Measurements from ENCODE around the gene CBLL1.

The CBLL1 gene, protein sequence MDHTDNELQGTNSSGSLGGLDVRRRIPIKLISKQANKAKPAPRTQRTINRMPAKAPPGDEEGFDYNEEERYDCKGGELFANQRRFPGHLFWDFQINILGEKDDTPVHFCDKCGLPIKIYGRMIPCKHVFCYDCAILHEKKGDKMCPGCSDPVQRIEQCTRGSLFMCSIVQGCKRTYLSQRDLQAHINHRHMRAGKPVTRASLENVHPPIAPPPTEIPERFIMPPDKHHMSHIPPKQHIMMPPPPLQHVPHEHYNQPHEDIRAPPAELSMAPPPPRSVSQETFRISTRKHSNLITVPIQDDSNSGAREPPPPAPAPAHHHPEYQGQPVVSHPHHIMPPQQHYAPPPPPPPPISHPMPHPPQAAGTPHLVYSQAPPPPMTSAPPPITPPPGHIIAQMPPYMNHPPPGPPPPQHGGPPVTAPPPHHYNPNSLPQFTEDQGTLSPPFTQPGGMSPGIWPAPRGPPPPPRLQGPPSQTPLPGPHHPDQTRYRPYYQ
- 38.9 to 63.8 (median 46.3) reads per million in 4 donors for total RNA-seq

DNA sequence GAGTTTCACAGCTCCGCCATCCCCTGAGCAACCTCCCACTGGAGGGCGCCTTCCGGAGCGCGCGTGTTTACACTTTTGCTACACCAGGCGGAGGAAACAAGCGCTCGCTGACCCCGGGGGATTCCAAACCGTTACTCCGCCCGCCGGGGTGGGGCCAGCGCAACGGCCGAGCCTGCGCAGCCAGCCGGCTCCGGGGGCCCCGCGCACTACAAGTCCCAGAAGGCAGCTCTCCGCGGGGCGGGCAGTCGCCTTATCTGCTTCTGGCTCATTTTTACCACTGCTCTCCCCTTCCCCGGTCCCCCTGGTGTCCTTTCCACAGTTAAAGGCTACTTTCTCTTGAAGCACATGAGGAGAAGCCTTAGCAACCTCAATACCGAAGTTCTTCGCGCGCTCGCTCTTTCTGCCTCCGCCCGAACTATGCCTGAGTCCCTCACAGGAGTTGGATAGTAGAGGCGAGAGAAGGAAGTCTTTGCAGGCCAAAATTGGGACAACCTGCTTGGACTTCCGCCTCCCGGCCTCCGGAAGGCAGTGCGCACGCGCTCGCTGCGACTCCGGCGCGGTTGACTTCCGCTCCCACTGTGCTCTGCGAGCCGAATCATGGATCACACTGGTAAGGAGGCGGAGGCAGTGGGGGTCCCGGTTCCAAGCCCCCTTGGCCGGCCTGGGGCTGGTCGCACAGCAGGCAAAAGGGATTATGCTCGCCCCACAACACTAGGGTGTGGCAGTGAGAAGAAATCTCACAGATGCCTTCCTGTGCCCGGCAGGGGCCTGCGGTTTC lies at the start of gene CBLL1:
TSS of gene CBLL1 (plus strand) at position 576 of the 778 bp plus-strand sequence. CDS start at position 598, 22 bp downstream.
- DNase-seq = peak; percentile 92 to 98 (median 96)

DNA sequence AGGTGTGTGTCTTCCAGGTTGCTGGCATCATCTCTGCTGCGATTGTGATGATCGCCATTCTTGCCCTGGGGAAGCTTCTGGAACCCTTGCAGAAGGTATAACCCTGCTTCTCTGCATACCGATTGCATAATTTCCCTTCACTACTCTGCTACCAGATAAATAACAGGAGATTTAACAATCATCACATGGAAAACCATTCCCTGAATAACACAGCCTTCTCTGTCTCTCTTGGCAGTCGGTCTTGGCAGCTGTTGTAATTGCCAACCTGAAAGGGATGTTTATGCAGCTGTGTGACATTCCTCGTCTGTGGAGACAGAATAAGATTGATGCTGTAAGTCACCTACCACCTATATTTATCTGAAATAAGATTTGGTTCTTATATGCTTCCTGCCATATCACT lies 49.6 kb upstream of the CBLL1 start:
- DNase-seq = no peak

DNA sequence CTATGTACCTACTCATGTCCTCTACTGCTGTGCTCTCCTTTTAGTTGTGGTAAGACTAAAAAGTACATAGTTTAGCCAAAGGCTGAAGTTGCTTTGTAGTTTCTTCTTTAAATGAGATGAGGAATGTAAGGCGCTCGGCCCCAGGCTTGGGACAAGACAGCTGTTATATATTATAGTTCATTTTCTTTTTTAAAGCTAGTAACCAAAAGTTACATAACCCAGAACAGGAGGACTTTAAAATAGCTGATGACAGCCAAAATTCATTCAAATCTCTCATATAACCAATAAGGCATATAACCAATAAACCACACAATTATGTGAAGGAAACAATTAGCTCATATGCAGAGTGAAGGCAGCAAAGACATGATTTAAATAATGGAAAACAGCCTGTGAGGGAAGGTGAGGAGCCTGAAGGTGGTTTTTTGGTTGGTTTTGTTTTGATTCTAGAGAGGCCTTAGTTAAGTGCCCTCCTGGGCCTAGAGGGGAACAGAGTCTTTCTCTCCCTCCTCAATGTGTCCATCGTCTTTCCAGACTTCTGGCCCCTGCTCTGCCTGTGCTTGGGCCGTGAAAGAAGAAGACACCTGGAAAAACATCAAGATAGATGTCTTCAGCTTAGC lies 47.5 kb upstream of the CBLL1 start:
- no peak for DNase-seq

DNA sequence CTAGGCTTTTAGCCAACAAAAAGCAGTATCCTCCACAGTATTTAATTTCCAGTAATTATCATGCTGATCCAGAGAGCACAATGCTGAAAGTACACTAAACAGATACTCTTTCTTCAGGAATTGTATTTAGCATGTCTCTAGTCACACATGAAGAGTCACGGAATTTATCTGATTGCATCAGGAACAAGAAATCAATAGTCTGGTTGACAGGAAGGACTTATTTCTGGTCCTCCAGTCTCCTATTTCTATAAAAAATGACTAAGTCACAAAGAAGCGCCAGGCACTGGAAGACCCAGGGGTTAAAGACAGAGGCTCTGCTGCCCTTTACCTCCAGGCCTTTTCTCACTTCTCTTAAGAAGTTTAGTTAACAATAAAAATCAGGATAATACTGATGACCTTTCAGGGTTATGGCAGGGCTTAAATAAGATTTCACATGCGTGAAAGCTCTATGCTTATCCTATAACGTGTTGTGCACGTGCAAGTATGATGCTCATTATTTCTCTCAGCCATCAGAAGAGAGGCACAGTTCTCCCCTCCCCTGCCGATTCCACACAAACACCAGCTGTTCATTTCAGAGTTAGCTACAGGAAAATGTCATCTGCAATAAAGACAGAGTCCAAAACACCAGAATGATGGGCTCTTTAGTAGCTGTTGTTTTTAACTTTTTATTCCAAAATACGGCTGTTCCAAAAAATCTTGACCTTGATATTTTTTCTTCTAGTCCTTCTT lies 46.5 kb upstream of the CBLL1 start:
- DNase-seq = no peak

DNA sequence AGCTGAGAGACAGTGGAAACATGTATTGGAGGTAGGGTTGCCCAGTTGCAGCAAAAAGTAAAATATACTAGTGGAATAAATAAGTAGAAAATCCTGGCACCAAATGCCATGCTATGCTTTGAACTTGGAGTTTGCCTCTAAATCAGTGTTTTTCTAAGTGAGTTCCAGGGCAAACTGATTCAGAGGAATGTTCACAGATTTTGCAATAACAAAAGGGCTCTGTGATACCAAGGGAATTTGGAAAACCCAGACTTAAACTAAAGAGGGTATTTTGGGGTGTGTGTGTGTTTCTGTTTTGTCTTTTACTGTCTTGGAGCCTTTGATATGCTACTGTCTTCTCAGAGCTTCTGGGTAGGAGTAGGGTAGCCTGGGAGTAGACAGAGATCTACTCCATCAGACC lies 43.4 kb upstream of the CBLL1 start:
- DNase-seq = no peak

DNA sequence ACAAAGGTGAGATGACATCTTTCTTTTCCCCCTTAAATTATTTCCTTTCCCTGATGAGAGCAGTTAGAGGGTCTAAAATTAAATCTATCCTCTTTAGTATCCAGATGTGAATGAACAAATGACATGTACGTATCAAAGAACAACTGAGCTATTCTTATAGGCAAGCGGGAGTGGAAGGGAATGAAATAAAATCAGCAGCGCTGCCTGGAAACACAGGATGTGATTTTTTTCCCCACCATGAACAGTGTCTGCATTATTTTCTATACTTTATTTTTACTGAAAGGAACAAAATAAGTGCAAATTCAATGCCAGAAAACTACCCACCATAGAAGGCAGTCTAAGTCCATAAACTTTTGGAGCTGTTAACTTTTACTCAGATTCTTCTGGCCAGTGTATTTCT lies 42.8 kb upstream of the CBLL1 start:
- DNase-seq = no peak

DNA sequence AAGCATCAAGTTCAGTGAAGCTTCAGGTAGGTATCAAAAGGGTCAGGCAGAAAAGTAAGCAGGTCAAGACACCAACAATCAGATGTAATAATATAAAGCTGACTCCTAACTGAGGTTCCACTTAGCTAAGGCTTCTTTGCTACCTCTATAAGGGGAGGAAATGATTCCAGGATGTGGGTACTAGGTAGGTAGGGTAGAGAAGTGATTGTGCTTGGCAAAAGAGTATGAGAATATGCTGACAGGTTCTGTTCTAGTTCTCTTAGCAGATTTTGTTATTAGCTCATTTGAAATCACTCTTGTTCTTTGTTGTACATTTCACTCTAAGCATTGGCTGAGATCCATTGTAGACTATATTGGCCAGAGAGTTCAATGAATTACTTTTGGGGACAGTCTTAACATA lies 40.7 kb upstream of the CBLL1 start:
- DNase-seq = no peak

DNA sequence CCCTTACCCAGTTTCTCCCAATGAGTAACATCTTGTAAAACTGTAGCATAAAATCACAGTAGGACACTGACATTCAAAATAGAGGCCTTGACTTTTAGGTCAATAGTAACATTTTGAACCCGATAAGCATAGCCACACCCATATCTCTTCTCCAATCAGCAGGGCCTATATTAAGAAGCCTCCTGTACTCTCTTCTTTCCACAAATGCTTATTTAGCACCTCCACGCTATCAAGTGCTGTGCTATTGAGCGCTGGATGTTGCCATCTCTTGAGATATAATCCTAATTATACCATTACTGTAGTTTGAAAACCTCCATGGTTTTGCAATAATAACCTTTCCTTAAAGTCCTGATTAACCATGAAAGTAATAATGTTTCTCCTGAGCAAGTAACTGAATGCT lies 40.1 kb upstream of the CBLL1 start:
- DNase-seq = no peak

DNA sequence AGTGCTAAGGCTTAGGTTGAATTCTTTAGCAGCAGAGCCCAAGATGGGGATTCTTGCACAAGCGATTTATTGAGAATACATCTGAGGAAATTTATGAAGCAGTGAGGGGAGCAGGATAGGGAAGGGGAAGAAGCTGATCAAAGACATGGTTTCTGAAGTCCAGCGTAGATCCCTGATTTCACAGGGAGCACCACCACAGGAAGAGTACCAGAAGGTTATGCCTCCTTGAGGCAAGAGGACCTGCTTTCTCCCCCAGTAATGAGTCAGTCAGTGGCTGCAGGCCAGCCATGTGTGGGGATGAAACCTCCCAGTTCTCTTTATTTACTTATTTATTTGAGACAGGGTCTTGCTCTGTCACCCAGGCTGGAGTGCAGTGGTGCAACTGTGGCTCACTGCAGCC lies 35.0 kb upstream of the CBLL1 start:
- no peak for DNase-seq

DNA sequence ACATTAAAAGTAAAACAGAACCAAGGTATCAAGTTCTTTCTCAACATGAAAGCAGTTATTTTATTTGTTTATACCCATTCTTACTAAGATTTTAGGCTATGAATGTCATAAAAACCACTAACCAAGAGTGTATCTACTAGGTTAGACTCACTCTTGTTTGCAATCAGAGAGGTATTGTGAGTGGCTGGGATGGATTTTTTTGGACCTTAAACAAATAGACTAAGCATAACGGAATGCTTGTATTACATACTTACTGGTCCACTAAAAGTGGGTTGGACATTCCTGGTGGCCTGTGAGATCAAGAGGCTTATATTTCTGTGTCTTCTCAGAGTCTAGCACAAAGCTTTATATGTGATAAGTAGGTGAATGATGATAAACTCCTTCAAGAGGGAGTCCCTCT lies 32.6 kb upstream of the CBLL1 start:
- DNase-seq = no peak

DNA sequence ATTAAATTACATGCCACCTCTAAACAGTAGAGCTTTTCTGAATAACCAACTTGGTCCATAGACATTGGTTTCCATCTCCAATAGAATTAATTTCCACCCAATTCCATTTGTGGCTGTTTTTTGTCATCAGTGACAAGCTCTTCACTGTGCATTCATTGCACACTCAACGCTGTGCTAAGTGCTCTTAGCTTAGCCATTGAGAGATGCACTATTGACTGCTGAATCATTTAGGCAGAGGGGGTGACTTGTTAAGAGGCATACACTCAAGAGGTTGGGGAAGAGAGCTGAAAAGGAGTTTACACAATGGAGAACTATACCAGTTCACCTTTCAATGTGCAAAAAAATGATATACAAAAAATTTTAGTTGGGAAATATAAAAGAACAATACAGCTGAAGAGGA lies 31.9 kb upstream of the CBLL1 start:
- DNase-seq = no peak

DNA sequence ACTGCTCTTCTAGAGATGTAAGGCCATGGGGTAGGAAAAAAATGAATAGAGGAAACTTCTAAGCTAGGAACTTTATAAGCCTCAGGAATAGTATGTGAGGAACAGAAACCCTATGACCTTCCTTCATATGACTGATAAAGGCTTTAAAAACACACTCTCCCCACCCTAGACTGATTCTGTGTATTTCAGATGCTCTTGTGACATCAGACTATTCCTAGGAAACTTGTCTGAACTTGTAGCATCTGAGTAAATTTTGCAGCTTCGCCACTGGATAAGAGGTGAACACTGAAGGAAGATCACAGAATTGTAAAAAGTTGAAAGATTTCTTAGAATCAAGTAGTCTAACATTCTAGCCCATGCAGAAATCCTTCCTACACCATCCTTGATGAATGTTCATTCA lies 31.0 kb upstream of the CBLL1 start:
- DNase-seq = no peak

DNA sequence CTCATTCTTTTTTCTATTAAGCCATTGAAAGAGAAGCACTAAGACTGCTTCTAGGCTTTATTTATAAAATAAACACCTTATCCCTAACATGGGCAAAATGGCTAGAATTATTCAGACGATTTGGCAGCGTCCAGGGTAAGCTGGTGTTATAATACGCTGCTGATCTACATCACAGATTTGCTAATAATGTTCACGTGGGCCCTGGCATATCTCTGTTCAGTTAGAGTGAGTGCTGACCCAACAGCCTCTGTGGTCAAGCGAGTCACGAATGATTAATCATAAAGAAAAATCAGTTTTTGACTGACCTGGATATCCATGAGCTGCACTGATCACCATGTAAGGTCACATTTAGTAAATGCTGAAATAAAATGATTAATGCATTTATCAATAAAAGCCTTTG lies 28.4 kb upstream of the CBLL1 start:
- no peak for DNase-seq

DNA sequence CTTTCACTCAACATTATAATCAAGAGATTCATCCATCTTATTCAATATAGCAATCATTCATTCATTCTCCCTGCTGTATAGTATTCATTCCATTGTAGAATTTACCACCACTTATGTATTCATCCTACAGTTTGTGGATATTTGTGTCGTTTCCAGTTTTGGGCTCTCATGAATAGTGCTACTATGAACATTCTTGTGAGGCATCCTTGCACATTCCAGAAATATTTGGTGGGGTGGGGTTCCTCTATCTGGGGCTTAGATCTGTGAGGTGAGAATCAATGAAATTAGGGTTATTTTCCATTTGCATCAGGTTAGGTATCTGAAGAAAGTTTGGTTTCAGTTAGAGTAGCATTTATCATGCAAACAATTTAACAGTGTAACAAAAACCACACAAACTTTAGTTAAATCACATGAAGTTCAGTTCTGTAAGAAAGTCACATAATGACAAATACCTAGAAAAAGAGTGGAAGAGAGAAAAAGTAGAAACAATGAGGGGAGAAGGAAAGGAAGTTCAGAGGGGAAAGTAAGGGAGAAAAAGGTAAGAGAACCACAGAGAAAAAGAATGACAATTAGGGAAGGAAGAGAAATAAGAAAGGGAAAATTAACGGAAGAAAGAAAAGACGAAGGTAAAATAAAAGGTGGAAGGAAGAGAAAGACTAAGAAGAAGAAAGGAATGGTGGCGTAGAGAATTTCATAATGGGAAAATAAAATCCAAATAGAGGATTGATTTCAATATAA lies 25.3 kb upstream of the CBLL1 start:
- DNase-seq = no peak

DNA sequence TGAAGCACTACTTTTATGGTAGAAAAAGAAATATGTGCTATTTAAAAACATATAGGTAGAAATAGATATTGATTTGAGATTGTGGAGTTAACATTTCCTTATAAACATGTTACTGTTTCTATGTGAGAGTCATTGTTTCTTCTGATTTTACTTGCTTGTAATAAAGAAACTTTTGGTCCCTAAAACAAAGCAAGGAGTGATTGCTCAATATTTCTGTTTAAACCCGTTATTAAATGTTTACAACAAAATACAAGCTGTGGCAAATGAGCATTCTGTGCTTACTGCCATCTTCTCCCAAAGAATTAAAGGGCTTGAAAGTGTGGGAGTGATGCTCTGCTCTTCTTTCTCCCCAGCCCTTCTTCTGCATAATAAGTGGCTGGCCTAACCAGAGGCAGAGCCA lies 22.7 kb upstream of the CBLL1 start:
- DNase-seq = no peak

DNA sequence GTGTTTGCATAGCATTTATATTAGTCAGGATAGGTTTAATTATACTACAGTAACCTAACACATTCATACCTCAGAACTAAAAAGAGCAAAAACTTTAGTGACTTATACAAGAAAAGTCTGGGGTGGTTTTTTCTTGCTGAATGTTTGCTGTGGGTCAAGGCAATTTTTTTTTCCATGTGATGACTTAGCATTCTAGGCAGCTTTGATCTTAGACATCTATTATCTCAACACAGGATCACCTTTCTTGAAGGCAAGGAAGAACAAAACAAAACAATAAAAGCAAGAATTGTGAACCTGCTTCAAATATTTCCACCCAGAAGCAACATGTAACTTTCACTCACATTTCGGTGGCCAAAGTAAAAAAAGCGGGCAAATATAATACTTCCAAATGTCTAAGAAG lies 20.7 kb upstream of the CBLL1 start:
- DNase-seq = no peak

DNA sequence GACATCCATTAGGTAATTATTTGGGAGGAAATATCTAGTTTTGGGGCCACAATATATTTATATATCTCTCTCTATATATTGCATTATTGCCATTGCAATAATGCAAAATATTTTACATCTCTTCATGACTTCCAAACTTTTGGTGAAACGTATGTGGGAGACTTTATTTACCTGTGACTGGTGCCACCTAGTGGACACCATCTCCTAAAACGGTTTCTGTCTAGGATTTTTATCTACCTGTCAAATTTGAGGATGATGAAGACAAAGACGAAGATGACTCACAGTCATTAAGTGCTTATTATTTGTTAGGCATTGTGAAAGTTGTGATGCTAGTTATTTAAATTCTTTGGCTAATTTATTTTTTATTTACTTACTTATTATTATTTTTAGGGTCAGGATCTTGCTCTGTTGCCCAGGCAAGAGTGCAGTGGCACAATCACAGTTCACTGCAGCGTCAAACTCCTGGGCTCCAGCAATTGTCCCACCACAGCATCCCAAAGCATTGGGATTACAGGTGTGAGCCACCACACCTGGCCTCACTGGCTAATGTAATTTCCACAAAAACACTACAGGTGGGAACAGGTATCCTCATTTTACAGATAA lies 18.7 kb upstream of the CBLL1 start:
- DNase-seq = peak in 4 of 5 donors; percentile 19 to 60 (median 34)

DNA sequence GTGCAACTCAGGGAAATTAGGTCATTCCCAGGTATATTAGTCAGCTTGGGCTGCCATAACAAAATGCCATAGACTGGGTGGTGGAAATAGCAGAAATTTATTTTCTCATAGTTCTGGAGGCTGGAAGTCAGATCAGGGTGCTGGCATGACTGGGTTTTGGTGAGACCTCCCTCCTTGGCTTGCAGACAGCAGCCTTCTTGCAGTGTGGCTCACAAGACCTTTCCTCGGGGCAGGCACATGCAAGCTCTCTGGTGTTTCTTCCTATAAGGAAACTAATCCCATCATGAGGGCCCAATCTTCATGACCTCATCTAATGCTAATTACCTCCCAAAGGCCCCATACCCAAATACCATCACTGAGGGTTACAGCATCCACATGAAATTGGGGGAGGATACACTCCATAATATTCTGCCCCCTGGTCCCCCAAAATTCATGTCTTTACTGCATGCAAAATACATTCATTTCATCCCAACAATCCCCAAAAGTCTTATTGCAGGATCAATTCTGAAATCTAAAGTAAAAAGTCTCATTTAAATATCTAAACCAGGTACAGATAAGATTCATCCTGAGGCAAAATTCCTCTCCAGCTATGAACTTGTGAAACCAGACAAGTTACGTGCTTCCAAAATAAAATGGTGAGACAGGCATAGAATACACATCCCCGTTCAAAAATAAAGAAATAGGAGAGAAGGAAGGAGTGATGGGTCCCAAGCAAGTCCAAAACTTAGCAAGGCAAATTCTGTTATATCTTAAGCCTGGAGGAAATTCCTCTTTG lies 17.4 kb upstream of the CBLL1 start:
- DNase-seq = no peak

DNA sequence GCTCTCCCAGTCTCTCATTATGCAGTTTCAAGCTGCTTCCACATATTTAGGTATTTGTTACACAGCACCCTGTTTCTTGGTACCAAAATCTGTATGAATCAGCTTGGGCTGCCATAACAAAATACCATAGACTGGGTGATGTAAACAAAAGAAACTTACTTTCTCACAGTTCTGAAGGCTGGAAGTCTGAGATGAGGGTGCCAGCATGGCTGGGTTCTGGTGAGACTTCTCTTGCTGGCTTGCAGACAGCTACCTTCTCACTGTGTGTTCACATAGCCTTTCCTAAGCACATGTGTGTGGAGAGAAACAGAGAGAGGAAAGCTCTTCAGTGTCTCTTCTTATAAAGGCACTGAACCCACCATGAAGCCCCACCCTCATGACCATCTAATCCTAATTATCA lies 15.7 kb upstream of the CBLL1 start:
- DNase-seq = no peak

DNA sequence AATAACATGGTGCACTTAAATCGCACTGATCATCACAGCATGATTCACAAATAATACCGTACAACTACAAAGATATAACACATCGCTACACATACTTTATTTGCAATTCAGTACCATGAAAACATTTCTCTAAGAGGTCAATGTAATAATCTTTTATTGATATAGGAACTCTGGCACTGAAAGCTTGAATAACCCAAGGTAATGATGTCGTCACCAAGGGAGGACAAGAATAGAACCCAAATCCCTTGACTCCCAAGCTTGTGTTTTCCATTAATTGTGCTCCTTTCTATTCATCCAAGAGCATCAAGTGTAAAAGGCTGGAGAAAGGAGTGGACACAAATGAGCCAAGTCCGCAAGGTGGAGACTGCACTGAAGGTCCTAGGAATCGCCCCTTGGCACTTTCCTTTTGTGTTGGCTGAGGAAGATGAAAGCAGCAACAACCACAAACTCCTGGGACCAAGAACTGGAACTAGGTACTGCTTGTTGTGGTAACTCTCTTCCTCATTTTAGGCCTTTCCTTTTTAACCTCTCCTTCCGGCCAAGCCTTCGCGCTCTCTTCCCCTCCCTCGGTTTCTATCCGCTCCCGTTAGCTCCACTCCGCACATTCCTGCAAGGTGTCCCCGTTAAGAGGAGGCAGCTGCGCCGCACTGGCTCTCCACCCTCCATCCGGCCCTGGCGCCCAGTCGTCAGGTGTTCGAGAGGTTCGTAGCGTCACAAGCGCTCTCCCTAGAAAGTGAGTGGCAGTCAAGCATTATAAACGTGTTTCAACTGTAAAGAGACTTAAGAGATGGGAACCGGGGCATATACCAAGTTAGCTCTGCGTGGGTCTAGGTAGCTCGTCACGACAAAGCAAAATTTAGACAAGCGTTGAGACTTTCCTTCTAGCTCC lies 1.0 kb upstream of the CBLL1 start:
- peak in 3 of 5 donors; percentile 36 to 55 (median 50) for DNase-seq
